Measurements from ENCODE around the gene HS3ST2.

HS3ST2 gene

DNA sequence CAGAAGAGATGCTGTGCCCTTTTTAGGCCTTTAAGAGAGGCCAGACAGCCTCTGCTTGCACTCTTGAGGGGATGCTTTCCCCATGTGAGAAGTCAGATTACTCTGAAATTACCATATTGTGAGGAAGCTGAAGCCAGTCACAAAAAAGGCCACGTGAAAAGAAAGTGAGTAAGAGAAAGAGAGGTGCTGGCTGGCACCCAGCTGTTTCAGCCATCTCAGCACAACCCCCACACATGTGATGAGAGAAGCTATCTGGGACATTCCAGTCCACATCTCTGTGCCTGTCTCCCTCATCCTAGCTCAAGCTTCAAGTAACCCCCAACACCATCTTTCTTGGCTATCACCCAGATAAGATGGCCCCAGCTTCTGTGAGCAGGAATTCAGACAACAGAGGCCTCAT, 131.4 kb downstream of the HS3ST2 start:
- H3K79me2 ChIP-seq (ENCODE audit: insufficient read depth, low read length), result no peaks in the 10 kb centered on the region
- no peaks in the 10 kb centered on the region for H3K36me3 ChIP-seq (ENCODE audit: low read length)
- no peak overlapping the region for H3K4me2 ChIP-seq (ENCODE audit: low read depth, low read length, poor library complexity, severe bottlenecking)
- no peak for TF ChIP-seq EZH2phosphoT487 (conservative IDR thresholded peaks at IDR 0.05; ENCODE audit: low read length)
- no peak for TF ChIP-seq CTCF (IDR thresholded peaks at IDR 0.05; ENCODE audit: insufficient read depth, low read length, poor library complexity, severe bottlenecking)
- H3K4me3 ChIP-seq (ENCODE audit: insufficient read depth, low read length, poor library complexity, severe bottlenecking), result no peak overlapping the region
- H3K9me2 ChIP-seq (replicated peaks; ENCODE audit: insufficient read depth, low read length), result no peaks in the 10 kb centered on the region
- no peaks in the 10 kb centered on the region for H3K27me3 ChIP-seq (ENCODE audit: low read length)
- H3K27ac ChIP-seq (ENCODE audit: low read depth, low read length), result no peak overlapping the region
- no peaks in the 10 kb centered on the region for H3K9me3 ChIP-seq (ENCODE audit: insufficient read depth, low read length)
- H3F3A ChIP-seq (ENCODE audit: insufficient read depth), result no peaks in the 10 kb centered on the region
- no peak overlapping the region for H3K9ac ChIP-seq (ENCODE audit: low read length)
- no peak overlapping the region for H2AFZ ChIP-seq (ENCODE audit: low read depth, low read length, severe bottlenecking)
- H4K20me1 ChIP-seq (ENCODE audit: low read depth, low read length), result no peaks in the 10 kb centered on the region

DNA sequence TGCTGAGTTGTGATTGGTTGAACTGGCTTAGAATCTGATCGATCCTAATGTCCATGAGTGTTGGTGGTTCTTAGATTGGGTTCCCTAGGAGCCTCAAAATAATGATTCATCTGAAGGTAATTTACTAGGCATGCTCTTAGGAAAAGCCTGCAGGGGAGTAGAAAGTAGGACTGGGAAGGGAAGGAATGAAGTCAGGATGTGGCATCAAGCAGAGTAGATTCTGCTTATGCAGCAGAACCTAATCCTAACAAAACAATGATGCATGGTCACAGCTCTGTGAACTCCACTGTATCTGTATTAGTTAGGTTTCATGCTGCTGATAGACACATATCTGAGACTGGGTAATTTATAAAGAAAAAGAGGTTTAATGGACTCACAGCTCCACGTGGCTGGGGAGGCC, 132.5 kb downstream of the HS3ST2 start:
- no peaks in the 10 kb centered on the region for H3K36me3 ChIP-seq (ENCODE audit: low read length)

GRCh38 chr16:22948058-22948602, 134.2 kb downstream of the HS3ST2 start:
- Histone ChIP-seq H3K36me3 (ENCODE audit: low read length) (no peaks in the 10 kb centered on the region), H3F3A (ENCODE audit: insufficient read depth) (no peaks in the 10 kb centered on the region), H3K27me3 (ENCODE audit: low read length) (no peaks in the 10 kb centered on the region), H4K20me1 (ENCODE audit: low read depth, low read length) (no peaks in the 10 kb centered on the region), H3K9ac (ENCODE audit: low read length) (no peak overlapping the region), H3K9me2 (replicated peaks; ENCODE audit: insufficient read depth, low read length) (no peaks in the 10 kb centered on the region), H3K27ac (ENCODE audit: low read depth, low read length) (no peak overlapping the region), H3K9me3 (ENCODE audit: insufficient read depth, low read length) (no peaks in the 10 kb centered on the region), H2AFZ (ENCODE audit: low read depth, low read length, severe bottlenecking) (no peak overlapping the region), H3K4me3 (ENCODE audit: insufficient read depth, low read length, poor library complexity, severe bottlenecking) (no peak overlapping the region), H3K4me2 (ENCODE audit: low read depth, low read length, poor library complexity, severe bottlenecking) (no peak overlapping the region), H3K79me2 (ENCODE audit: insufficient read depth, low read length) (no peaks in the 10 kb centered on the region)
- TF ChIP-seq CTCF (IDR thresholded peaks at IDR 0.05; ENCODE audit: insufficient read depth, low read length, poor library complexity, severe bottlenecking) (no peak), EZH2phosphoT487 (conservative IDR thresholded peaks at IDR 0.05; ENCODE audit: low read length) (no peak)

More for the DNA sequence above, 132.5 kb downstream of the HS3ST2 start:
- H3K9ac ChIP-seq (ENCODE audit: low read length), result no peak overlapping the region
- H3K4me3 ChIP-seq (ENCODE audit: insufficient read depth, low read length, poor library complexity, severe bottlenecking), result no peak overlapping the region
- no peaks in the 10 kb centered on the region for H3K9me3 ChIP-seq (ENCODE audit: insufficient read depth, low read length)
- no peaks in the 10 kb centered on the region for H3F3A ChIP-seq (ENCODE audit: insufficient read depth)
- no peaks in the 10 kb centered on the region for H3K79me2 ChIP-seq (ENCODE audit: insufficient read depth, low read length)
- no peaks in the 10 kb centered on the region for H3K9me2 ChIP-seq (replicated peaks; ENCODE audit: insufficient read depth, low read length)
- no peak overlapping the region for H3K4me2 ChIP-seq (ENCODE audit: low read depth, low read length, poor library complexity, severe bottlenecking)
- H2AFZ ChIP-seq (ENCODE audit: low read depth, low read length, severe bottlenecking), result no peak overlapping the region
- H3K27ac ChIP-seq (ENCODE audit: low read depth, low read length), result no peak overlapping the region
- TF ChIP-seq EZH2phosphoT487 (conservative IDR thresholded peaks at IDR 0.05; ENCODE audit: low read length), result no peak
- TF ChIP-seq CTCF (IDR thresholded peaks at IDR 0.05; ENCODE audit: insufficient read depth, low read length, poor library complexity, severe bottlenecking), result no peak
- H4K20me1 ChIP-seq (ENCODE audit: low read depth, low read length), result no peaks in the 10 kb centered on the region
- no peaks in the 10 kb centered on the region for H3K27me3 ChIP-seq (ENCODE audit: low read length)
